T follicular helper cell (primary cell): Measurements from ENCODE around the gene ITPR2.

Experiments used
- DNase-seq: peaks from one replicate; pipeline ENCODE4 v3.0.0-alpha.2; 2020; ENCODE audit warnings: low read depth

ITPR2 gene

GRCh38 chr12:26389343-26389742, 443.7 kb downstream of the ITPR2 start:
- DNase-seq, result no peak

- DNase-seq, result no peak
Measured at GRCh38 chr12:26384536-26384935, 448.5 kb downstream of the ITPR2 start.

GRCh38 chr12:26383041-26383440, 450.0 kb downstream of the ITPR2 start:
- DNase-seq, result no peak

GRCh38 chr12:26380897-26381296, 452.1 kb downstream of the ITPR2 start:
- DNase-seq, result no peak

GRCh38 chr12:26379777-26380467, 453.1 kb downstream of the ITPR2 start:
- no peak for DNase-seq

- DNase-seq, result no peak
Measured at GRCh38 chr12:26378711-26379110, 454.3 kb downstream of the ITPR2 start.

GRCh38 chr12:26374934-26375680, 457.9 kb downstream of the ITPR2 start:
- no peak for DNase-seq

GRCh38 chr12:26373606-26374495, 459.1 kb downstream of the ITPR2 start:
- no peak for DNase-seq

GRCh38 chr12:26372866-26373265, 460.1 kb downstream of the ITPR2 start:
- no peak for DNase-seq

GRCh38 chr12:26370098-26370497, 462.9 kb downstream of the ITPR2 start:
- no peak for DNase-seq

GRCh38 chr12:26369588-26369987, 463.4 kb downstream of the ITPR2 start:
- DNase-seq, result no peak

- no peak for DNase-seq
Measured at GRCh38 chr12:26367991-26368730, 464.8 kb downstream of the ITPR2 start.

GRCh38 chr12:26361964-26362363, 471.0 kb downstream of the ITPR2 start:
- DNase-seq, result no peak

GRCh38 chr12:26360062-26360461, 472.9 kb downstream of the ITPR2 start:
- no peak for DNase-seq

- DNase-seq, result no peak
Measured at GRCh38 chr12:26359576-26359975, 473.4 kb downstream of the ITPR2 start.

GRCh38 chr12:26358651-26359050, 474.3 kb downstream of the ITPR2 start:
- DNase-seq, result no peak

GRCh38 chr12:26347300-26347699, 485.7 kb downstream of the ITPR2 start:
- no peak for DNase-seq

- no peak for DNase-seq
Measured at GRCh38 chr12:26346736-26347135, 486.3 kb downstream of the ITPR2 start.

- no peak for DNase-seq
Measured at GRCh38 chr12:26345471-26346003, 487.5 kb downstream of the ITPR2 start.

GRCh38 chr12:26341491-26341890, 491.5 kb downstream of the ITPR2 start:
- no peak for DNase-seq

GRCh38 chr12:26340649-26341048, 492.3 kb downstream of the ITPR2 start:
- no peak for DNase-seq

GRCh38 chr12:26339976-26340375, 493.0 kb downstream of the ITPR2 start:
- DNase-seq, result no peak
